ENCODE measurements around the gene PSMC4. TPM values are rescaled to one million over a fixed set of nuclear protein-coding genes. Genes with fewer than 3 reads are reported as not detected.

The PSMC4 gene
- total RNA-seq, 1 experiment from 2014 or later, result 105 TPM

GRCh38 chr19:39996811-39997637 lies 26.1 kb downstream of the PSMC4 start, which contains the start of gene ZNF546:
Gene ZNF546 (plus strand): TSS chr19:39997060. CDS start chr19:39998327, 1,267 bp downstream.
- H3K27ac Mint-ChIP-seq (ENCODE audit: low read depth, unreplicated experiment), result peak within 1 kb of the TSS; percentile 93
- CTCF ChIA-PET, result interaction anchor here (1.0 kb wide), 2 partner anchors 22 to 25 kb away, joined by 3 to 6 read pairs; partner anchors contain the start of gene PSMC4
- no peaks in the 10 kb centered on the region for H3K27me3 Mint-ChIP-seq (ENCODE audit: insufficient read depth, unreplicated experiment)
- TF ChIP-seq CTCF (IDR thresholded peaks at IDR 0.05; ENCODE audit: unreplicated experiment), result no peak
- H3K4me3 Mint-ChIP-seq (ENCODE audit: unreplicated experiment), result peak within 1 kb of the TSS; percentile 91
- peaks cover 6% of the 10 kb centered on the region for H3K36me3 Mint-ChIP-seq (ENCODE audit: insufficient read depth, unreplicated experiment)
- BruUV-seq (replicated peaks), result TSS peak; percentile 46
- intact Hi-C loops (cut with micrococcal nuclease), result loop anchor here (1.0 to 2.0 kb wide), 2 partner anchors 26 to 94 kb away; partner anchors contain the start of genes PSMC4 and ZNF780A
- H3K9me3 Mint-ChIP-seq (ENCODE audit: unreplicated experiment), result peaks cover 11% of the 10 kb centered on the region
- H3K4me1 Mint-ChIP-seq (ENCODE audit: insufficient read depth, unreplicated experiment), result peaks cover 22% of the 10 kb centered on the region
- POLR2A ChIA-PET, result interaction anchor here (0.6 to 4.3 kb wide), 16 partner anchors 11 to 1221 kb away, joined by 3 to 38 read pairs (median 4); partner anchors contain the start of genes FBL, PSMC4, SAMD4B and ZNF780A
- peak; percentile 91 for DNase-seq (ENCODE audit: unreplicated experiment)

- H3K36me3 Mint-ChIP-seq (ENCODE audit: insufficient read depth, unreplicated experiment), result peaks cover 6% of the 10 kb centered on the region
- ChIA-PET POLR2A (interaction anchor here (1.0 to 4.3 kb wide), 9 partner anchors 10 to 194 kb away, joined by 3 to 38 read pairs (median 5); partner anchors contain the start of genes FBL, PSMC4 and ZNF780A), CTCF (interaction anchor here (0.5 to 1.0 kb wide), 3 partner anchors 21 to 382 kb away, joined by 3 read pairs; no protein-coding TSS in a partner anchor)
- peaks cover 5% of the 10 kb centered on the region for H3K9me3 Mint-ChIP-seq (ENCODE audit: unreplicated experiment)
- DNase-seq (ENCODE audit: unreplicated experiment), result no peak
- no peak for TF ChIP-seq CTCF (IDR thresholded peaks at IDR 0.05; ENCODE audit: unreplicated experiment)
- H3K4me1 Mint-ChIP-seq (ENCODE audit: insufficient read depth, unreplicated experiment), result peaks cover 16% of the 10 kb centered on the region
- intact Hi-C loops (cut with micrococcal nuclease), result loop anchor here (1.0 to 2.0 kb wide), 2 partner anchors 26 to 93 kb away; partner anchors contain the start of genes PSMC4 and ZNF780A
- BruUV-seq (replicated peaks), result no TSS peak
- H3K4me3 Mint-ChIP-seq (ENCODE audit: unreplicated experiment), result peak overlapping the region; percentile 91
- H3K27me3 Mint-ChIP-seq (ENCODE audit: insufficient read depth, unreplicated experiment), result no peaks in the 10 kb centered on the region
- H3K27ac Mint-ChIP-seq (ENCODE audit: low read depth, unreplicated experiment), result peak overlapping the region; percentile 93
These were observed 26.8 kb downstream of the PSMC4 start for GRCh38 chr19:39997638-39998216.

- TF ChIP-seq CTCF (IDR thresholded peaks at IDR 0.05; ENCODE audit: unreplicated experiment), result no peak
- H3K27me3 Mint-ChIP-seq (ENCODE audit: insufficient read depth, unreplicated experiment), result no peaks in the 10 kb centered on the region
- H3K36me3 Mint-ChIP-seq (ENCODE audit: insufficient read depth, unreplicated experiment), result peaks cover 6% of the 10 kb centered on the region
- CTCF ChIA-PET, result interaction anchor here (0.5 kb wide), 1 partner anchor 383 kb away, joined by 3 read pairs; no protein-coding TSS in a partner anchor
- no TSS peak for BruUV-seq (replicated peaks)
- H3K4me3 Mint-ChIP-seq (ENCODE audit: unreplicated experiment), result peak overlapping the region; percentile 91
- intact Hi-C loops (cut with micrococcal nuclease), result no loop called here
- no peaks in the 10 kb centered on the region for H3K9me3 Mint-ChIP-seq (ENCODE audit: unreplicated experiment)
- H3K4me1 Mint-ChIP-seq (ENCODE audit: insufficient read depth, unreplicated experiment), result peaks cover 13% of the 10 kb centered on the region
- POLR2A ChIA-PET, result interaction anchor here (1.0 kb wide), 1 partner anchor 18 kb away, joined by 3 read pairs; no protein-coding TSS in a partner anchor
- peak; percentile 13 for DNase-seq (ENCODE audit: unreplicated experiment)
- peak overlapping the region; percentile 93 for H3K27ac Mint-ChIP-seq (ENCODE audit: low read depth, unreplicated experiment)
These were observed 27.5 kb downstream of the PSMC4 start for GRCh38 chr19:39998501-39998900.
